Vagina (tissue), 2 donors: ENCODE data around the gene EPC1.

Experiments
- POLR2A ChIP-seq, 2 donors: fragments of 450-650 bp; IDR thresholded peaks; one replicate each; pipeline ENCODE4 v1.6.1; 2017; ENCODE audit warnings: antibody characterized with exemption in 2 of 2, mild to moderate bottlenecking in 2 of 2, moderate library complexity in 2 of 2
- POLR2AphosphoS5 ChIP-seq, 2 donors: sonication (generic); formaldehyde crosslinking; IDR thresholded peaks; one replicate each; pipeline ENCODE4 v1.9.0; 2017; ENCODE audit warnings: antibody characterized with exemption in 2 of 2, mild to moderate bottlenecking in 2 of 2, low read depth in 1 of 2; ENCODE audit not compliant: insufficient read depth in 1 of 2
- TF ChIP-seq, protein P1 (sequence below), 3 experiments: fragments of 450-650 bp in 2 of 3; fragments of 200-600 bp in 1 of 3; sonication (generic) in 1 of 3; IDR thresholded peaks; one replicate each; pipeline ENCODE4 v1.5.1; 2017 to 2019; ENCODE audit warnings: antibody characterized with exemption in 3 of 3, mild to moderate bottlenecking in 2 of 3, moderate library complexity in 2 of 3

DNA sequence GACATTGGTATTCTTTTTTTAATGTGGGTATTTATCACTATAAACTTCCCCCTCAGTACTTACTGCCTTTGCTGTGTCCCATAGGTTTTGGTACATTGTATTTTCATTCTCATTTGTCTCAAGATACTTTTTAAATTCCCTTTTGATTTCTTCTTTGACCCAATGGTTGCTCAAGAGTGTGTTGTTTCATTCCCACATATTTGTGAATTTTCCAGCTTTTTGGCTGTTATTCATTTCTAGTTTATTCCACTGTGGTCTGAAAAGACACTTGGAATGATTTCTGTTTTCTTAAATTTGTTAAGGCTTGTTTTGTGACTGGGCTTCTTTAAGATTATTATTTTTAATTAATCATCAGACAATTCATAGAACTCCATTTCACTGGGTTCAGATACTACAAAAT lies 105.0 kb downstream of the EPC1 start:
- TF ChIP-seq POLR2A (IDR thresholded peaks at IDR 0.05) = no peak
- TF ChIP-seq, protein P1, sequence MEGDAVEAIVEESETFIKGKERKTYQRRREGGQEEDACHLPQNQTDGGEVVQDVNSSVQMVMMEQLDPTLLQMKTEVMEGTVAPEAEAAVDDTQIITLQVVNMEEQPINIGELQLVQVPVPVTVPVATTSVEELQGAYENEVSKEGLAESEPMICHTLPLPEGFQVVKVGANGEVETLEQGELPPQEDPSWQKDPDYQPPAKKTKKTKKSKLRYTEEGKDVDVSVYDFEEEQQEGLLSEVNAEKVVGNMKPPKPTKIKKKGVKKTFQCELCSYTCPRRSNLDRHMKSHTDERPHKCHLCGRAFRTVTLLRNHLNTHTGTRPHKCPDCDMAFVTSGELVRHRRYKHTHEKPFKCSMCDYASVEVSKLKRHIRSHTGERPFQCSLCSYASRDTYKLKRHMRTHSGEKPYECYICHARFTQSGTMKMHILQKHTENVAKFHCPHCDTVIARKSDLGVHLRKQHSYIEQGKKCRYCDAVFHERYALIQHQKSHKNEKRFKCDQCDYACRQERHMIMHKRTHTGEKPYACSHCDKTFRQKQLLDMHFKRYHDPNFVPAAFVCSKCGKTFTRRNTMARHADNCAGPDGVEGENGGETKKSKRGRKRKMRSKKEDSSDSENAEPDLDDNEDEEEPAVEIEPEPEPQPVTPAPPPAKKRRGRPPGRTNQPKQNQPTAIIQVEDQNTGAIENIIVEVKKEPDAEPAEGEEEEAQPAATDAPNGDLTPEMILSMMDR (IDR thresholded peaks at IDR 0.05) = no peak
- no peak for TF ChIP-seq POLR2AphosphoS5 (IDR thresholded peaks at IDR 0.05; ENCODE audit: insufficient read depth in 1 of 2, low read depth in 1 of 2)
